Natural killer cell (primary cell): ENCODE measurements around the gene KLHDC3. TPM values are rescaled to one million over a fixed set of nuclear protein-coding genes. Genes with fewer than 3 reads are reported as not detected.
A peak's percentile ranks its signal among the peaks of the same experiment; 100 is the strongest.

Source experiments
- ATAC-seq, 3 donors: fragments of 150-1000 bp in 2 of 3; fragments of 200-7000 bp in 1 of 3; cut with Tn5 transposase; 1 replicate in 1 of 3; 2 replicates in 2 of 3; pipeline ENCODE4 v1.10.0; 2021; ENCODE audit warnings: mild to moderate bottlenecking in 2 of 3, moderate library complexity in 2 of 3
- DNase-seq, 2 donors: peaks; one replicate each; pipeline versions ENCODE4 v3.0.0 to v3.0.0-alpha.2; 2013 to 2021; ENCODE audit warnings: mixed read lengths in 1 of 2
- H3K27ac ChIP-seq: one replicate; pipeline ENCODE4 v1.5.1; 2013; ENCODE audit warnings: mild to moderate bottlenecking, low read length
- H3K27me3 ChIP-seq: one replicate; pipeline ENCODE4 v1.6.1; 2013; ENCODE audit warnings: low read length; ENCODE audit not compliant: control insufficient read depth, insufficient read depth
- H3K36me3 ChIP-seq: one replicate; pipeline ENCODE4 v1.6.1; 2013; ENCODE audit warnings: low read length; ENCODE audit not compliant: control insufficient read depth, insufficient read depth
- H3K4me1 ChIP-seq: one replicate; pipeline ENCODE4 v1.6.1; 2013; ENCODE audit warnings: low read length; ENCODE audit not compliant: control insufficient read depth, insufficient read depth
- H3K4me3 ChIP-seq: one replicate; pipeline ENCODE4 v1.5.1; 2013; ENCODE audit warnings: low read length
- H3K9me3 ChIP-seq: one replicate; pipeline ENCODE4 v1.6.1; 2013; ENCODE audit warnings: low read length; ENCODE audit not compliant: control insufficient read depth, insufficient read depth
- H3K27ac Mint-ChIP-seq, 2 donors: one replicate each; pipeline ENCODE4 v1.8.0; 2022; ENCODE audit warnings: mild to moderate bottlenecking in 2 of 2, mixed read lengths in 2 of 2, moderate library complexity in 1 of 2
- H3K27me3 Mint-ChIP-seq, 2 donors: one replicate each; pipeline ENCODE4 v1.8.0; 2022; ENCODE audit warnings: low read depth in 2 of 2, mixed read lengths in 2 of 2
- H3K36me3 Mint-ChIP-seq: one replicate; pipeline ENCODE4 v1.8.0; 2022; ENCODE audit warnings: mixed read lengths
- H3K4me1 Mint-ChIP-seq, 2 donors: one replicate each; pipeline ENCODE4 v1.8.0; 2022; ENCODE audit warnings: mixed read lengths in 2 of 2
- H3K4me3 Mint-ChIP-seq: one replicate; pipeline ENCODE4 v1.8.0; 2022; ENCODE audit warnings: mild to moderate bottlenecking, moderate library complexity, mixed read lengths
- H3K9me3 Mint-ChIP-seq, 2 donors: one replicate each; pipeline ENCODE4 v1.8.0; 2022; ENCODE audit warnings: mixed read lengths in 2 of 2
- CTCF ChIP-seq: fragments of 200-600 bp; IDR thresholded peaks from one replicate; pipeline ENCODE4 v1.8.0; 2022; ENCODE audit warnings: antibody characterized with exemption
- WGBS: methylation state at CpG from one replicate; pipeline ENCODE4 v1.1.7; 2013; ENCODE audit warnings: missing lambda C conversion rate; ENCODE audit not compliant: insufficient coverage; 5-methylcytosine and 5-hydroxymethylcytosine counted together
- intact Hi-C: fragments of 100-400 bp; cut with micrococcal nuclease; formaldehyde crosslinking; loops from one replicate; pipeline ENCODE4 v1.14.2; 2022
- total RNA-seq, 4 donors: library from RNA; stranded (reverse); fragments of 120-200 nt in 1 of 4; gene quantifications; one replicate each; pipeline versions ENCODE4 v1.2.3 to v1.2.4, GENCODE V29; 2013 to 2022

Gene KLHDC3
- total RNA-seq, 3 donors from 2014 or later (not counting 1 experiment from before 2014, with no cell fraction given): 52.7 to 60.9 (median 53.7) TPM

- H3K27me3 Mint-ChIP-seq: no peaks in the 10 kb centered on the region
- intact Hi-C loops: no loop called here
- peaks cover 16% of the 10 kb centered on the region for H3K4me1 ChIP-seq
- no peaks in the 10 kb centered on the region for H3K9me3 ChIP-seq
- H3K27ac ChIP-seq: no peak overlapping the region
- peaks cover 55% of the 10 kb centered on the region for H3K36me3 ChIP-seq
- DNase-seq: peak in 1 of 2 donors; percentile 60
- no peaks in the 10 kb centered on the region for H3K27me3 ChIP-seq
- H3K36me3 Mint-ChIP-seq: no peaks in the 10 kb centered on the region
- 76% methylated on average over 6 of the region's 6 CpGs for WGBS
- no peak for TF ChIP-seq CTCF
- no peak overlapping the region for H3K4me3 ChIP-seq
- ATAC-seq: no peak
- no peak overlapping the region for H3K4me3 Mint-ChIP-seq
- H3K4me1 Mint-ChIP-seq: peaks cover 13 to 34% of the 10 kb centered on the region in 2 donors
- H3K9me3 Mint-ChIP-seq: no peaks in the 10 kb centered on the region
- no peak overlapping the region for H3K27ac Mint-ChIP-seq
Measured at GRCh38 chr6:43009124-43009523, 4.9 kb upstream of the KLHDC3 start.

- 91% methylated on average over 6 of the region's 6 CpGs for WGBS
Measured at GRCh38 chr6:43011207-43011606, 2.8 kb upstream of the KLHDC3 start.

GRCh38 chr6:43012364-43012763 is 1.7 kb upstream of the KLHDC3 start:
- H3K36me3 ChIP-seq: peaks cover 45% of the 10 kb centered on the region
- ATAC-seq: no peak
- H3K27me3 Mint-ChIP-seq: no peaks in the 10 kb centered on the region
- H3K27me3 ChIP-seq: no peaks in the 10 kb centered on the region
- intact Hi-C loops: no loop called here
- H3K9me3 ChIP-seq: no peaks in the 10 kb centered on the region
- H3K9me3 Mint-ChIP-seq: no peaks in the 10 kb centered on the region
- peaks cover 30 to 54% of the 10 kb centered on the region in 2 donors for H3K4me1 Mint-ChIP-seq
- no peak for TF ChIP-seq CTCF
- no peaks in the 10 kb centered on the region for H3K36me3 Mint-ChIP-seq
- H3K4me3 Mint-ChIP-seq: peak overlapping the region; percentile 49
- peak overlapping the region; percentile 87 to 93 for H3K27ac Mint-ChIP-seq
- WGBS: 95% methylated on average over 6 of the region's 6 CpGs
- H3K4me1 ChIP-seq: peaks cover 40% of the 10 kb centered on the region
- H3K4me3 ChIP-seq: no peak overlapping the region
- H3K27ac ChIP-seq: no peak overlapping the region
- no peak for DNase-seq

More at GRCh38 chr6:43011207-43011606, 2.8 kb upstream of the KLHDC3 start:
- no peaks in the 10 kb centered on the region for H3K9me3 ChIP-seq
- no peaks in the 10 kb centered on the region for H3K27me3 ChIP-seq
- ATAC-seq: no peak
- H3K4me3 Mint-ChIP-seq: no peak overlapping the region
- H3K36me3 ChIP-seq: peaks cover 50% of the 10 kb centered on the region
- no peak overlapping the region for H3K27ac ChIP-seq
- no peak for TF ChIP-seq CTCF
- peaks cover 33% of the 10 kb centered on the region for H3K4me1 ChIP-seq
- peak overlapping the region in 1 of 2 donors; percentile 93 for H3K27ac Mint-ChIP-seq
- no peak for DNase-seq
- intact Hi-C loops: no loop called here
- no peaks in the 10 kb centered on the region for H3K36me3 Mint-ChIP-seq
- H3K9me3 Mint-ChIP-seq: no peaks in the 10 kb centered on the region
- H3K4me1 Mint-ChIP-seq: peaks cover 26 to 43% of the 10 kb centered on the region in 2 donors
- H3K27me3 Mint-ChIP-seq: no peaks in the 10 kb centered on the region
- no peak overlapping the region for H3K4me3 ChIP-seq
